ENCODE data around the gene SKOR1. TPM values are rescaled to one million over a fixed set of nuclear protein-coding genes. Genes with fewer than 3 reads are reported as not detected.

Gene SKOR1
- total and polyA plus RNA-seq, 2 of the 4 experiments (the other 2 are of a cell fraction), result 0.03 TPM; not detected in 1

DNA sequence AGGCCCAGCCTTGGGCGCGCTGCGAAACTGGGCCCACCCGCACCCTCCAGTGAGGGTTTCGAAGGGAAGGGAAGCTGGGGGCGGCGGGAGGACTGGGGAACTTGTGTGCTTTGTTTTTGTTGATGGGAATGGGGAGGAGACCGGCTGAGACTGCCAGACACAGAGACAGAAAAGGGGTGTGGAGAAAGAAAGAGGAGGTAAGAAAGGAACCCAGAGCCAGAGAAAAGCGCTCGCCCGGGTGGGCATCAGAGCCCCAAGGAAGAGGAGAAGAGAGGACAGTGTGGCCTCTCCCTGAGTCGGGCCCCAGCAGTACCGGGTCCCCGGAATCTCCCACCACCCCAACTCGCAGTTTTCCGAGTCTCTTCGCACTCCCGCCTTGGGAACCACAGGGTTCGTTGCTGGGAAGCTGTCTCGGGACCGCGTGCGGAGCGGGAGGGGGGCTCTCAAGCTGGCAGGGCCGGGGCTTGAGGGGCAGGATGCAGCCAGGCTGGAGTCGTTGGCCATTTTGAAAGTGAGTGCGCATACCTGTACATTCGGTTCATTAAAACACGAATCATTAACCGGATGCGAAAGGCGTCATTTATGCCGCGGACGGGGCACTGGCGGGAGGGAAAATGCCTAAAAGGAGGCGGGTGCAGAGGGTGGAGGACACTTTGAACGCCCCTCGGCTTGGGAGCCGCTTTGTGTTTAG is 3.1 kb downstream of the SKOR1 start:
- H3K18ac ChIP-seq (ENCODE audit: low read depth, low read length), result no peak overlapping the region
- CTCF ChIA-PET, result no interaction called here

More for the DNA sequence above, 3.1 kb downstream of the SKOR1 start:
- Histone ChIP-seq H3K4me1 (ENCODE audit: control insufficient read depth, insufficient read depth, low read length) (peaks cover 3% of the 10 kb centered on the region; the same call in 1 of the 2 replicates), H3K27ac (ENCODE audit: insufficient read depth, low read length) (no peak overlapping the region), H3K9me3 (ENCODE audit: control insufficient read depth, insufficient read depth, low read length) (peaks cover 13% of the 10 kb centered on the region), H3K4me2 (ENCODE audit: low read depth, low read length) (no peak overlapping the region), H2AFZ (replicated peaks; ENCODE audit: low read length, poor library complexity) (no peak overlapping the region), H3K56ac (ENCODE audit: extremely low read depth, insufficient read depth, low read length) (no peak overlapping the region), H3K14ac (replicated peaks; ENCODE audit: low read depth, low read length) (no peak overlapping the region), H3K9me1 (ENCODE audit: insufficient read depth, low read length) (no peaks in the 10 kb centered on the region; the same call in 1 of the 2 replicates), H4K5ac (ENCODE audit: low read depth, low read length) (no peak overlapping the region), H2AK9ac (replicated peaks; ENCODE audit: low read depth, low read length, poor library complexity) (no peak overlapping the region), H2BK120ac (ENCODE audit: low read depth, low read length) (no peak overlapping the region), H3K27me3 (ENCODE audit: control insufficient read depth, insufficient read depth, low read length) (peaks cover 95% of the 10 kb centered on the region), H3K79me1 (ENCODE audit: low read depth in 1 of 2, low read length in 2 of 2) (no peaks in the 10 kb centered on the region), H3K9ac (ENCODE audit: low read depth, low read length) (no peak overlapping the region), H3K4ac (ENCODE audit: low read depth, low read length) (no peak overlapping the region), H2BK15ac (ENCODE audit: low read depth, low read length) (no peak overlapping the region), H3K36me3 (ENCODE audit: control insufficient read depth, insufficient read depth, low read length) (no peaks in the 10 kb centered on the region), H4K20me1 (ENCODE audit: insufficient read depth, low read length) (peaks cover 20% of the 10 kb centered on the region), H4K8ac (ENCODE audit: low read depth in 2 of 2, low read length in 2 of 2) (no peak overlapping the region), H3K4me3 (ENCODE audit: insufficient read depth, low read depth, low read length) (no peak overlapping the region), H2BK5ac (ENCODE audit: low read depth, low read length, poor library complexity, severe bottlenecking) (no peak overlapping the region), H2BK20ac (ENCODE audit: low read depth, low read length) (no peak overlapping the region), H2AK5ac (ENCODE audit: low read depth, low read length) (no peak overlapping the region), H4K91ac (ENCODE audit: insufficient read depth, low read depth, low read length) (no peak overlapping the region), H3K23ac (ENCODE audit: low read depth, low read length) (no peak overlapping the region)
- in situ Hi-C loops (cut with MboI; ENCODE audit: low sequenced_read_pairs) (no loop called here), dilution Hi-C loops (cut with HindIII; ENCODE audit: low sequenced_read_pairs, unreplicated experiment) (no loop called here), intact Hi-C loops (cut with micrococcal nuclease) (no loop called here)
- no peak for DNase-seq
- BruUV-seq (replicated peaks), result no TSS peak
- POLR2A ChIA-PET (ENCODE audit: unreplicated experiment), result no interaction called here
- ATAC-seq (ENCODE audit: low read depth), result no peak
- no peak for TF ChIP-seq CHD1 (IDR thresholded peaks at IDR 0.05; ENCODE audit: low read depth, low read length)
- TF ChIP-seq, protein P1, sequence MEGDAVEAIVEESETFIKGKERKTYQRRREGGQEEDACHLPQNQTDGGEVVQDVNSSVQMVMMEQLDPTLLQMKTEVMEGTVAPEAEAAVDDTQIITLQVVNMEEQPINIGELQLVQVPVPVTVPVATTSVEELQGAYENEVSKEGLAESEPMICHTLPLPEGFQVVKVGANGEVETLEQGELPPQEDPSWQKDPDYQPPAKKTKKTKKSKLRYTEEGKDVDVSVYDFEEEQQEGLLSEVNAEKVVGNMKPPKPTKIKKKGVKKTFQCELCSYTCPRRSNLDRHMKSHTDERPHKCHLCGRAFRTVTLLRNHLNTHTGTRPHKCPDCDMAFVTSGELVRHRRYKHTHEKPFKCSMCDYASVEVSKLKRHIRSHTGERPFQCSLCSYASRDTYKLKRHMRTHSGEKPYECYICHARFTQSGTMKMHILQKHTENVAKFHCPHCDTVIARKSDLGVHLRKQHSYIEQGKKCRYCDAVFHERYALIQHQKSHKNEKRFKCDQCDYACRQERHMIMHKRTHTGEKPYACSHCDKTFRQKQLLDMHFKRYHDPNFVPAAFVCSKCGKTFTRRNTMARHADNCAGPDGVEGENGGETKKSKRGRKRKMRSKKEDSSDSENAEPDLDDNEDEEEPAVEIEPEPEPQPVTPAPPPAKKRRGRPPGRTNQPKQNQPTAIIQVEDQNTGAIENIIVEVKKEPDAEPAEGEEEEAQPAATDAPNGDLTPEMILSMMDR (conservative IDR thresholded peaks at IDR 0.05; ENCODE audit: low read depth, low read length), result no peak
- no peak for TF ChIP-seq RAD21 (IDR thresholded peaks at IDR 0.05; ENCODE audit: low read length)
- TF ChIP-seq, protein P2, sequence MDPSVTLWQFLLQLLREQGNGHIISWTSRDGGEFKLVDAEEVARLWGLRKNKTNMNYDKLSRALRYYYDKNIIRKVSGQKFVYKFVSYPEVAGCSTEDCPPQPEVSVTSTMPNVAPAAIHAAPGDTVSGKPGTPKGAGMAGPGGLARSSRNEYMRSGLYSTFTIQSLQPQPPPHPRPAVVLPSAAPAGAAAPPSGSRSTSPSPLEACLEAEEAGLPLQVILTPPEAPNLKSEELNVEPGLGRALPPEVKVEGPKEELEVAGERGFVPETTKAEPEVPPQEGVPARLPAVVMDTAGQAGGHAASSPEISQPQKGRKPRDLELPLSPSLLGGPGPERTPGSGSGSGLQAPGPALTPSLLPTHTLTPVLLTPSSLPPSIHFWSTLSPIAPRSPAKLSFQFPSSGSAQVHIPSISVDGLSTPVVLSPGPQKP (IDR thresholded peaks at IDR 0.05; ENCODE audit: borderline replicate concordance, low read depth, low read length), result no peak
- TF ChIP-seq SMC3 (IDR thresholded peaks at IDR 0.05; ENCODE audit: low read depth, low read length), result no peak
- no peak for TF ChIP-seq RFX5 (IDR thresholded peaks at IDR 0.05; ENCODE audit: low read depth, low read length)
- TF ChIP-seq RCOR1 (IDR thresholded peaks at IDR 0.05; ENCODE audit: insufficient replicate concordance, low read length), result no peak
- TF ChIP-seq CEBPB (IDR thresholded peaks at IDR 0.05; ENCODE audit: low read depth, low read length), result no peak
- no peak for TF ChIP-seq NFE2L2 (IDR thresholded peaks at IDR 0.05; ENCODE audit: low read depth, low read length)
- TF ChIP-seq MAFK (IDR thresholded peaks at IDR 0.05; ENCODE audit: low read depth, low read length), result no peak
- TF ChIP-seq POLR2A (IDR thresholded peaks at IDR 0.05; ENCODE audit: low read depth, low read length), result no peak
- 5% methylated on average over 26 of the region's 40 CpGs; no CpG with 5 or more reads in 1 of the 2 experiments for WGBS, 2 experiments (ENCODE audit: extremely low coverage in 2 of 2, insufficient read length in 1 of 2)
